Measurements from ENCODE around the gene ITLN2.

ITLN2 gene

DNA sequence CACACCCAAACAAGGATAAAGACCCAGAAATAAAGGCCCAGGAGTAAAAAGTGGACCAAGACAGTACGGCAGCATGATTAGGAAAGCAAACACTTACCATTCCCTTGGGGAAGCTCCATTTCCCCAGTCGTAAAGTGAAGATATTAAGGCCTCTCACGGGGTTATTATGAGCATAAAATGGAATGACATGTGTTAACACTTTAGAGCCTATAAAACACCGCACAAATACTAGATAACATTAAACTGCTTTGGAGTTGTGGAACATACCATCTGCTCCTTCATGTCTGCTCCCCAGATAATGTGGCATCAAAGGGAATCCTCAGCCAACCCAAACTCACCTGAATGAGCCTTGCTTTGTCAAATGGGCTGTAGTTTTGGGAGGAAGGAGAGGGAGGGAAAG is 8.9 kb upstream of the ITLN2 start:
- Histone ChIP-seq H3F3A (ENCODE audit: insufficient read depth) (no peaks in the 10 kb centered on the region), H3K9me2 (replicated peaks; ENCODE audit: insufficient read depth, low read length) (no peaks in the 10 kb centered on the region), H2AFZ (ENCODE audit: low read depth, low read length, severe bottlenecking) (no peak overlapping the region), H3K79me2 (ENCODE audit: insufficient read depth, low read length) (no peaks in the 10 kb centered on the region), H3K27ac (ENCODE audit: low read depth, low read length) (no peak overlapping the region), H3K27me3 (ENCODE audit: low read length) (no peaks in the 10 kb centered on the region), H3K9ac (ENCODE audit: low read length) (no peak overlapping the region), H4K20me1 (ENCODE audit: low read depth, low read length) (no peaks in the 10 kb centered on the region), H3K9me3 (ENCODE audit: insufficient read depth, low read length) (no peaks in the 10 kb centered on the region), H3K36me3 (ENCODE audit: low read length) (no peaks in the 10 kb centered on the region), H3K4me3 (ENCODE audit: insufficient read depth, low read length, poor library complexity, severe bottlenecking) (no peak overlapping the region), H3K4me2 (ENCODE audit: low read depth, low read length, poor library complexity, severe bottlenecking) (no peak overlapping the region)
- TF ChIP-seq EZH2phosphoT487 (conservative IDR thresholded peaks at IDR 0.05; ENCODE audit: low read length): no peak
- TF ChIP-seq CTCF (IDR thresholded peaks at IDR 0.05; ENCODE audit: insufficient read depth, low read length, poor library complexity, severe bottlenecking): no peak

DNA sequence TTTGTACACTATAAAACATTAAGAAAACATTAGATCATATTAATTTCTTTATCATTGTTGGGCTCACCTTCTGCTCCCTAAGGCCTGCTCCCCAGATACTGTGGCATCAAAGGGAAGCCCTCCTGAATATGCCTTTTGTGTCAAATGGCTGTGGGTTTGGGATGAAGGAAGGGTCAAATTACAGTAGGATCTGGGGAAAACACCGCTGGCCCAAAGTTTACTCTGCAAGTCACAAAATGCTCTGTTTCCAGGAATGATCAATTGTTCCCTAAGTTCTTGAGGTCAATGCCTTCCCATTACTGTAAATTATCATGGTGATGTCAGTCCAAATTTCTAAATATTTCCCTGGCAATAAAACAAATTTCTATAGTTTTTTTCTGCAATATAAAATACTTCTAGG is 6.8 kb upstream of the ITLN2 start:
- no peak overlapping the region for H3K4me2 ChIP-seq (ENCODE audit: low read depth, low read length, poor library complexity, severe bottlenecking)
- H3K9me3 ChIP-seq (ENCODE audit: insufficient read depth, low read length): no peaks in the 10 kb centered on the region
- H2AFZ ChIP-seq (ENCODE audit: low read depth, low read length, severe bottlenecking): no peak overlapping the region
- no peaks in the 10 kb centered on the region for H3K27me3 ChIP-seq (ENCODE audit: low read length)
- H3K27ac ChIP-seq (ENCODE audit: low read depth, low read length): no peak overlapping the region
- TF ChIP-seq CTCF (IDR thresholded peaks at IDR 0.05; ENCODE audit: insufficient read depth, low read length, poor library complexity, severe bottlenecking) (no peak), EZH2phosphoT487 (conservative IDR thresholded peaks at IDR 0.05; ENCODE audit: low read length) (no peak)
- H3K36me3 ChIP-seq (ENCODE audit: low read length): no peaks in the 10 kb centered on the region
- no peak overlapping the region for H3K9ac ChIP-seq (ENCODE audit: low read length)
- no peaks in the 10 kb centered on the region for H3F3A ChIP-seq (ENCODE audit: insufficient read depth)
- H3K79me2 ChIP-seq (ENCODE audit: insufficient read depth, low read length): no peaks in the 10 kb centered on the region
- no peak overlapping the region for H3K4me3 ChIP-seq (ENCODE audit: insufficient read depth, low read length, poor library complexity, severe bottlenecking)
- H4K20me1 ChIP-seq (ENCODE audit: low read depth, low read length): no peaks in the 10 kb centered on the region
- H3K9me2 ChIP-seq (replicated peaks; ENCODE audit: insufficient read depth, low read length): no peaks in the 10 kb centered on the region

DNA sequence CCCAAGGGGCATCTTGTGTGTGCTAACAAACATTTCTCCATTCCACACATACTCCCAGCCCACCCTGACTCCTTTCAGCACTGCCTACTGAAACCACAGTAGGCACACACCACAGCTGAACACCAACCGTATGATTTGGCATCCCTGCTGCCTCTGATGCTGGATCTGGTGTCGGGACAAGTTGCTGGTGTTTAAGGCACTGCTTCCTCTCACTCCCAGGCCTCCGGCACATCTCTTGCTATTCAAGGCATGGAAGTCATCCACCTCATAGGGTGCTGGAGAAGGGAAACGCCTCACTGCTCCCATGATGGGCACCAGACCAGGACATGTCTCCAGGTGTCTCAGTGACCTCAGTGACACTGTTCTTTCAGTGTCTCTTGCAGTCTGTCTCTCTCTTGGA is 2.4 kb upstream of the ITLN2 start:
- no peaks in the 10 kb centered on the region for H3K27me3 ChIP-seq (ENCODE audit: low read length)
- no peaks in the 10 kb centered on the region for H4K20me1 ChIP-seq (ENCODE audit: low read depth, low read length)
- no peaks in the 10 kb centered on the region for H3K36me3 ChIP-seq (ENCODE audit: low read length)
- H3K4me3 ChIP-seq (ENCODE audit: insufficient read depth, low read length, poor library complexity, severe bottlenecking): no peak overlapping the region
- no peaks in the 10 kb centered on the region for H3K9me2 ChIP-seq (replicated peaks; ENCODE audit: insufficient read depth, low read length)
- TF ChIP-seq EZH2phosphoT487 (conservative IDR thresholded peaks at IDR 0.05; ENCODE audit: low read length) (no peak), CTCF (IDR thresholded peaks at IDR 0.05; ENCODE audit: insufficient read depth, low read length, poor library complexity, severe bottlenecking) (no peak)
- H2AFZ ChIP-seq (ENCODE audit: low read depth, low read length, severe bottlenecking): no peak overlapping the region
- no peaks in the 10 kb centered on the region for H3K79me2 ChIP-seq (ENCODE audit: insufficient read depth, low read length)
- H3K27ac ChIP-seq (ENCODE audit: low read depth, low read length): no peak overlapping the region
- no peak overlapping the region for H3K9ac ChIP-seq (ENCODE audit: low read length)
- no peaks in the 10 kb centered on the region for H3F3A ChIP-seq (ENCODE audit: insufficient read depth)
- no peaks in the 10 kb centered on the region for H3K9me3 ChIP-seq (ENCODE audit: insufficient read depth, low read length)
- no peak overlapping the region for H3K4me2 ChIP-seq (ENCODE audit: low read depth, low read length, poor library complexity, severe bottlenecking)

GRCh38 chr1:160953030-160953429 is 1.6 kb downstream of the ITLN2 start:
- Histone ChIP-seq H3K36me3 (ENCODE audit: low read length) (no peaks in the 10 kb centered on the region), H3K9me2 (replicated peaks; ENCODE audit: insufficient read depth, low read length) (no peaks in the 10 kb centered on the region)

More at GRCh38 chr1:160953030-160953429, 1.6 kb downstream of the ITLN2 start:
- H3K4me2 ChIP-seq (ENCODE audit: low read depth, low read length, poor library complexity, severe bottlenecking): no peak overlapping the region
- no peaks in the 10 kb centered on the region for H3F3A ChIP-seq (ENCODE audit: insufficient read depth)
- no peak overlapping the region for H3K9ac ChIP-seq (ENCODE audit: low read length)
- no peaks in the 10 kb centered on the region for H4K20me1 ChIP-seq (ENCODE audit: low read depth, low read length)
- H3K27ac ChIP-seq (ENCODE audit: low read depth, low read length): no peak overlapping the region
- no peak overlapping the region for H2AFZ ChIP-seq (ENCODE audit: low read depth, low read length, severe bottlenecking)
- H3K27me3 ChIP-seq (ENCODE audit: low read length): no peaks in the 10 kb centered on the region
- no peaks in the 10 kb centered on the region for H3K79me2 ChIP-seq (ENCODE audit: insufficient read depth, low read length)
- TF ChIP-seq EZH2phosphoT487 (conservative IDR thresholded peaks at IDR 0.05; ENCODE audit: low read length): no peak
- no peak for TF ChIP-seq CTCF (IDR thresholded peaks at IDR 0.05; ENCODE audit: insufficient read depth, low read length, poor library complexity, severe bottlenecking)
- no peaks in the 10 kb centered on the region for H3K9me3 ChIP-seq (ENCODE audit: insufficient read depth, low read length)
- no peak overlapping the region for H3K4me3 ChIP-seq (ENCODE audit: insufficient read depth, low read length, poor library complexity, severe bottlenecking)
